C4-2B (cell line): ENCODE measurements around the gene ZNF407.

ENCODE experiments used
- H3K27ac ChIP-seq: fragments of 450-650 bp; 2 replicates; pipeline ENCODE4 v1.5.1; 2017
- CTCF ChIP-seq: fragments of 450-650 bp; conservative IDR thresholded peaks from 2 replicates; pipeline ENCODE4 v1.5.1; 2017; ENCODE audit warnings: mild to moderate bottlenecking
- ZFX ChIP-seq: fragments of 450-650 bp; IDR thresholded peaks from 2 replicates; pipeline ENCODE4 v1.6.1; 2017

ZNF407 gene

GRCh38 chr18:74631623-74632350 lies 34.1 kb downstream of the ZNF407 start:
- no peak overlapping the region for H3K27ac ChIP-seq
- TF ChIP-seq ZFX (no peak), CTCF (no peak)

DNA sequence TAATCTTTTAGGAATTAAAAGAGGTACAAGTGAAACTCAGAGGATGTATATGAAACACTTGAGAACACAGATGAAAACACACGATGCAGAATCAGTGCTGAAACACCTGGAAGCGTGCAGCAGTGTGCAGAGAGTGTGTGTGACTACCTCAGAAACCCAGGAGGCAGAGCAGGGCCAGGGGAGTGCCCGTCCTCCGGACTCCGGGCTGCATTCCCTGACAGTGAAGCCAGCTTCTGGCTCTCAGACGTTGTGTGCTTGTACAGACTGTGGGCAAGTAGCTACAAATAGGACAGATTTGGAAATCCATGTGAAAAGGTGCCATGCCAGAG lies 34.6 kb downstream of the ZNF407 start:
- no peak for TF ChIP-seq CTCF
- no peak for TF ChIP-seq ZFX
- no peak overlapping the region for H3K27ac ChIP-seq

DNA sequence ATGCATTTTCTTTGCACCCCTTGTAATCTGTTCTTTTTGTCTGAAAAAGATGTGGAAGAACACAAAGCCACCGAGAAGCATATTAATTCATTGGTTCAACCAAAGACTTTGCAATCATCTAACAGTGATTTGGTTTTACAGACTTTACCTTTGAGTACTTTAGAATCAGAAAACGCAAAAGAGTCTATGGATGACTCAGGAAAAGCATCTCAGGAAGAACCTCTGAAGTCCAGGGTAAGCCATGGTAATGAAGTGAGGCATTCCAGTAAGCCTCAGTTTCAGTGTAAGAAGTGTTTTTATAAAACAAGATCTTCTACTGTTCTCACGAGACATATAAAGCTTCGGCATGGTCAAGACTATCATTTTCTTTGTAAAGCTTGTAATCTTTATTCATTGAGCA lies 35.2 kb downstream of the ZNF407 start:
- TF ChIP-seq CTCF (no peak), ZFX (no peak)
- H3K27ac ChIP-seq: no peak overlapping the region

DNA sequence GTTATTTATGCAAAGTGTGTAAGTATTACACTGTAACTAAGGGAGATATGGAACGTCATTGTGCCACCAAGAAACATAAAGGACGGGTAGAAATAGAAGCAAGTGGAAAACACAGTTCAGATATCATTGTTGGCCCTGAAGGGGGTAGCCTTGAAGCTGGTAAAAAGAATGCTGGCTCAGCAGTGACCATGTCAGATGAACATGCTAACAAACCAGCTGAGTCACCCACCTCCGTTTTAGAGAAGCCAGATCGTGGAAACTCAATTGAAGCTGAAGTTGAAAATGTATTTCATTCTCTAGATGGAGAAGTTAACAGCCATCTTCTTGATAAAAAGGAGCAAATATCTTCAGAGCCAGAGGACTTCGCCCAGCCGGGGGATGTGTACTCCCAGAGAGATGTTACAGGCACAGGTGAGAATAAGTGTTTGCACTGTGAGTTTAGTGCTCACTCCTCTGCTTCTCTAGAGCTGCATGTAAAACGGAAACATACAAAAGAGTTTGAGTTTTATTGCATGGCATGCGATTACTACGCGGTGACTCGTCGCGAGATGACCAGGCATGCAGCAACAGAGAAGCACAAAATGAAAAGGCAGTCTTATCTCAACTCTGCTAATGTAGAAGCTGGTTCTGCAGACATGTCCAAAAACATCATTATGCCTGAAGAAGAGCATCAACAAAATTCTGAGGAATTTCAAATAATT lies 36.1 kb downstream of the ZNF407 start:
- H3K27ac ChIP-seq: no peak overlapping the region
- TF ChIP-seq ZFX (no peak), CTCF (no peak)

- no peak overlapping the region for H3K27ac ChIP-seq
- TF ChIP-seq ZFX (no peak), CTCF (no peak)
Measured at GRCh38 chr18:74635224-74635975, 37.7 kb downstream of the ZNF407 start.

GRCh38 chr18:74637070-74637469 lies 39.4 kb downstream of the ZNF407 start:
- TF ChIP-seq CTCF (no peak), ZFX (no peak)
- H3K27ac ChIP-seq: no peak overlapping the region

DNA sequence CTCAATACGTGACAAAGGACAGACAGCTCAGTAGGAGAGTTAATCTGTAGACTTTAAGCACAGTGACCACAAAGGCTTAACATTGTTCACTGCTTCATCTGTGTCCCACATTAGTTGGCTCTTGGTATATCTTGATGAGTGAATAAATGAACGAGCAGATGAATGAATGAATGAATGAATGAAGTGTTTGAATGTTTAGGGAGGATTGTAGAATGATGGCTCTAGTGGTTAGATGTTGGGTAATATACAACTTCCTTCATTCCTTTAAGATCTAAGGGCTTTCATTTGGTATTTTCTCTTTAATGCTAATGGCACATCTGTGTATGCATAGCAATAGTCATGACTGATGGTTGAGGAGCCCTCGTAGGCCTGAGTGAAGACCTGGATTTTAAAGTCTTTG lies 40.5 kb downstream of the ZNF407 start:
- TF ChIP-seq ZFX: no peak
- TF ChIP-seq CTCF: no peak
- no peak overlapping the region for H3K27ac ChIP-seq
